ENCODE data around the gene RBL2. TPM values are rescaled to one million over a fixed set of nuclear protein-coding genes. Genes with fewer than 3 reads are reported as not detected.
A peak's percentile ranks its signal among the peaks of the same experiment; 100 is the strongest.

RBL2 gene
- total RNA-seq, 1 donor from 2014 or later = 99.5 TPM

GRCh38 chr16:53503991-53504663, 69.9 kb downstream of the RBL2 start:
- CTCF ChIA-PET = interaction anchor here (1.3 kb wide), 1 partner anchor 69 kb away, joined by 5 read pairs; no protein-coding TSS in a partner anchor

GRCh38 chr16:53504665-53505064, 70.4 kb downstream of the RBL2 start:
- no peak for ATAC-seq (ENCODE audit: low read depth)
- peak overlapping the region; percentile 88 for H3K4me3 Mint-ChIP-seq
- H3K27ac Mint-ChIP-seq = no peak overlapping the region
- no peaks in the 10 kb centered on the region for H3K9me3 Mint-ChIP-seq
- DNase-seq = no peak
- peaks cover 31% of the 10 kb centered on the region for H3K4me1 Mint-ChIP-seq
- no peak for TF ChIP-seq CTCF (IDR thresholded peaks at IDR 0.05)
- H3K36me3 Mint-ChIP-seq (ENCODE audit: low read depth) = peaks cover 2% of the 10 kb centered on the region
- ChIA-PET CTCF (interaction anchor here (1.3 kb wide), 1 partner anchor 69 kb away, joined by 5 read pairs; no protein-coding TSS in a partner anchor), POLR2A (interaction anchor here (1.1 to 3.9 kb wide), 5 partner anchors 9 to 70 kb away, joined by 3 to 56 read pairs (median 4); partner anchors contain the start of gene RBL2)
- no peaks in the 10 kb centered on the region for H3K27me3 Mint-ChIP-seq
- intact Hi-C loops (cut with micrococcal nuclease) = loop anchor here (5.0 kb wide), 1 partner anchor 287 kb away; no protein-coding TSS in a partner anchor

More at GRCh38 chr16:53503991-53504663, 69.9 kb downstream of the RBL2 start:
- intact Hi-C loops (cut with micrococcal nuclease) = loop anchor here (1.0 to 5.0 kb wide), 9 partner anchors 14 to 1425 kb away; partner anchors contain the start of genes FTO and RBL2
- POLR2A ChIA-PET = interaction anchor here (0.5 to 3.9 kb wide), 16 partner anchors 9 to 449 kb away, joined by 3 to 56 read pairs (median 6); partner anchors contain the start of genes CHD9, FTO, RBL2 and RPGRIP1L
- peak overlapping the region; percentile 88 for H3K4me3 Mint-ChIP-seq
- no peak for TF ChIP-seq CTCF (IDR thresholded peaks at IDR 0.05)
- no peak for ATAC-seq (ENCODE audit: low read depth)
- peaks cover 30% of the 10 kb centered on the region for H3K4me1 Mint-ChIP-seq
- no peaks in the 10 kb centered on the region for H3K27me3 Mint-ChIP-seq
- H3K36me3 Mint-ChIP-seq (ENCODE audit: low read depth) = peaks cover 3% of the 10 kb centered on the region
- peak overlapping the region; percentile 90 for H3K27ac Mint-ChIP-seq
- no peak for DNase-seq
- no peaks in the 10 kb centered on the region for H3K9me3 Mint-ChIP-seq

DNA sequence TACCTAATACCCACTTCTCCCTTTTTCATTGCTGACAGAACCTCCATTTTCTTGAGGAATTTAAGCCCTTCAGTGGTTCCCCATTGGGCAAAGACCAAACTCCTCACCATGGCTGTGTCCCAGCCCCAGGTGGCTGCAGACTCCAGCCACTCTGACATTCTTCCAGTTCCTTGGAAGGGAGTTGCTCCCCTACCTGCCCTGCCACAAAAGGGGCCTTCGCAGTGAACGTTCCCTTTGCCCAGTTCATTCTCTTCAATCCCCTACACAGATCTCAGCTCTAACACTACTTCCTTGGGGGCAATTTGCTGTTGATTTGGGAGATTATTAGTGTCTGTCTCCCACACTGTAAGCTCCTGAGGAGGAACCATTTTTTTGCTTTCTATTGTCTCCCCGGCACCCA, 72.0 kb downstream of the RBL2 start:
- Mint-ChIP-seq H3K9me3 (no peaks in the 10 kb centered on the region), H3K27me3 (no peaks in the 10 kb centered on the region), H3K4me3 (no peak overlapping the region), H3K27ac (no peak overlapping the region), H3K4me1 (peaks cover 38% of the 10 kb centered on the region), H3K36me3 (ENCODE audit: low read depth) (no peaks in the 10 kb centered on the region)
- intact Hi-C loops (cut with micrococcal nuclease) = no loop called here
- ChIA-PET CTCF (no interaction called here), POLR2A (no interaction called here)
- TF ChIP-seq CTCF (IDR thresholded peaks at IDR 0.05) = no peak
- ATAC-seq (ENCODE audit: low read depth) (no peak), DNase-seq (no peak)

DNA sequence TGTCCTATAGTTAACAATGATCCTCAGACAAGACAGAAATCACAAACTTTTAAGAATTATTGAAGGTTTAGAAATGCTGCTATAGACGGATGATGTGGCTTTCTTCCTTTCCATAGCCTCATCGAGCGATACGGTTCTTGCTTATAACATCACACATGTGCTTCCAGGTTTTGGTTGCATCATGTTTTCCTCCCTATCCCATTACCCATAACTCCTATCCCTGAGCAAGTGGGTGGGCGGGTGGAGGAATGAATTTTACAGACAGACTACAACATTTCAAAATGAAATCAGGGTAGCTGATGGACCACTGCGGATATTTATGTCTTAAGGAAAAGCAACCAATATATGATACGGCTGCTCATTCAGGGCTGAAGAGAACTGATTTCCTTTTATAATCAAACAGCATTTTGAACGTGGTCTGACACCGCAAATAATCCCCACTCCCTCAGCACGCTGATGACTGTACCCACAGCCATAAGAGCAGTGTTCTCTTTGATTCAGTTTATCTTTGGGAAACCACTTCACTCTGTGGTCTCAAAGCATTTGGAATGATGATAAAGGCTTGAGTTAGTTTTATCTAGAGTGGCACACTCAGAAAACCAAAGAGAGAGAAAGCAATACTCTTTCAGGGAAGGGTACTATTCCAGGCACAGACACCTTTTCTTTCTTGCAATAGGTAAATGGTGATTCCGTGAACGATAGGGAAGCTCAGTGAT, 73.4 kb downstream of the RBL2 start:
- intact Hi-C loops (cut with micrococcal nuclease) = no loop called here
- H3K36me3 Mint-ChIP-seq (ENCODE audit: low read depth) = no peaks in the 10 kb centered on the region
- ChIA-PET CTCF (no interaction called here), POLR2A (no interaction called here)
- H3K4me1 Mint-ChIP-seq = peaks cover 27% of the 10 kb centered on the region
- H3K4me3 Mint-ChIP-seq = no peak overlapping the region
- no peak for TF ChIP-seq CTCF (IDR thresholded peaks at IDR 0.05)
- DNase-seq = no peak
- H3K9me3 Mint-ChIP-seq = no peaks in the 10 kb centered on the region
- no peaks in the 10 kb centered on the region for H3K27me3 Mint-ChIP-seq
- H3K27ac Mint-ChIP-seq = no peak overlapping the region
- ATAC-seq (ENCODE audit: low read depth) = no peak
